Mammary epithelial cell (primary cell): ENCODE measurements around the gene NOL3.
A peak's percentile ranks its signal among the peaks of the same experiment; 100 is the strongest.

Source experiments
- EZH2 ChIP-seq: IDR thresholded peaks from 2 replicates; pipeline ENCODE4 v1.6.1; 2012; ENCODE audit warnings: low read length, inconsistent platforms, borderline replicate concordance
- TF ChIP-seq, protein P1 (sequence below), 2 donors: IDR thresholded peaks in 1 of 2; conservative IDR thresholded peaks in 1 of 2; 2 replicates each; pipeline ENCODE4 v1.5.1; 2011 to 2012; ENCODE audit warnings: inconsistent platforms in 2 of 2, low read length in 2 of 2, mild to moderate bottlenecking in 2 of 2, control low read depth in 1 of 2, low read depth in 1 of 2; ENCODE audit not compliant: insufficient read depth in 1 of 2; ENCODE audit errors: extremely low read depth in 1 of 2

DNA sequence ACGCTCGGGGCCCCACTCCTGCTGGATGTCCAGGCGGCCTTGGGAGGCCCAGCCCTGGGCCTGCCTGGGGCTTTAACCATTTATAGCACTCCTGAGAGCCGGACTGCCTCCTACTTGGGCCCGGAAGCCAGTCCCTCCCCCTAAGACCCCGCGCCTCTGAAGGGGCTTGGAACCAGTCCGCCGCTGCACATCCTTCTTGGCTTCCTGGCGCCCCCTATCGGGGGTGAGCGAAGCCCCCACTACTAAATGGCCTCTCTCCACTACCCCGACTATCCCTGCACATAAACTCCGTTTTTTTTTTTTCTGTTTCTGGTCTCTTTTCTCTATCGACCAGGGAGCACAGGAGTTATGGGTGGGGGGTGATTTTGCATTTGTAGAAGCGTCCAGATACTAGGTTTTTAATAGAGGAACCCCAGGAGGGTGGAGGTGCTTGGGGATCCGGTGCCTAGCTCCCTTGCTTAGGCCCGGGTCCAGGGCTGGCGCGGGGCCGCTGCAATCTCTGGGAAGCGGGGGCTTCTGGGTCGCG is 633 bp upstream of the NOL3 start:
- TF ChIP-seq, protein P1, sequence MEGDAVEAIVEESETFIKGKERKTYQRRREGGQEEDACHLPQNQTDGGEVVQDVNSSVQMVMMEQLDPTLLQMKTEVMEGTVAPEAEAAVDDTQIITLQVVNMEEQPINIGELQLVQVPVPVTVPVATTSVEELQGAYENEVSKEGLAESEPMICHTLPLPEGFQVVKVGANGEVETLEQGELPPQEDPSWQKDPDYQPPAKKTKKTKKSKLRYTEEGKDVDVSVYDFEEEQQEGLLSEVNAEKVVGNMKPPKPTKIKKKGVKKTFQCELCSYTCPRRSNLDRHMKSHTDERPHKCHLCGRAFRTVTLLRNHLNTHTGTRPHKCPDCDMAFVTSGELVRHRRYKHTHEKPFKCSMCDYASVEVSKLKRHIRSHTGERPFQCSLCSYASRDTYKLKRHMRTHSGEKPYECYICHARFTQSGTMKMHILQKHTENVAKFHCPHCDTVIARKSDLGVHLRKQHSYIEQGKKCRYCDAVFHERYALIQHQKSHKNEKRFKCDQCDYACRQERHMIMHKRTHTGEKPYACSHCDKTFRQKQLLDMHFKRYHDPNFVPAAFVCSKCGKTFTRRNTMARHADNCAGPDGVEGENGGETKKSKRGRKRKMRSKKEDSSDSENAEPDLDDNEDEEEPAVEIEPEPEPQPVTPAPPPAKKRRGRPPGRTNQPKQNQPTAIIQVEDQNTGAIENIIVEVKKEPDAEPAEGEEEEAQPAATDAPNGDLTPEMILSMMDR (conservative IDR thresholded peaks at IDR 0.05 in 1 of 2, IDR thresholded peaks at IDR 0.05 in 1 of 2; ENCODE audit: extremely low read depth in 1 of 2, insufficient read depth in 1 of 2, low read depth in 1 of 2, low read length in 2 of 2) = peak; percentile 34 to 54
- TF ChIP-seq EZH2 = no peak
